Stimulated activated CD8-positive, alpha-beta memory T cell treated with anti-CD3 and anti-CD28 coated beads, Interleukin-15, amount 100 ng/mL, for 4 hours (primary cell): ENCODE results near the gene JAG2.
"Not testable (repeated sequence)": the region's sequence is repeated elsewhere in the genome, so short reads cannot be mapped to it uniquely, and the experiment has no call there.

Experiments used
- DNase-seq, 2 donors: peaks; one replicate each; pipeline ENCODE4 v3.0.0-alpha.2; 2020; ENCODE audit warnings: low read depth in 2 of 2

The JAG2 gene

DNA sequence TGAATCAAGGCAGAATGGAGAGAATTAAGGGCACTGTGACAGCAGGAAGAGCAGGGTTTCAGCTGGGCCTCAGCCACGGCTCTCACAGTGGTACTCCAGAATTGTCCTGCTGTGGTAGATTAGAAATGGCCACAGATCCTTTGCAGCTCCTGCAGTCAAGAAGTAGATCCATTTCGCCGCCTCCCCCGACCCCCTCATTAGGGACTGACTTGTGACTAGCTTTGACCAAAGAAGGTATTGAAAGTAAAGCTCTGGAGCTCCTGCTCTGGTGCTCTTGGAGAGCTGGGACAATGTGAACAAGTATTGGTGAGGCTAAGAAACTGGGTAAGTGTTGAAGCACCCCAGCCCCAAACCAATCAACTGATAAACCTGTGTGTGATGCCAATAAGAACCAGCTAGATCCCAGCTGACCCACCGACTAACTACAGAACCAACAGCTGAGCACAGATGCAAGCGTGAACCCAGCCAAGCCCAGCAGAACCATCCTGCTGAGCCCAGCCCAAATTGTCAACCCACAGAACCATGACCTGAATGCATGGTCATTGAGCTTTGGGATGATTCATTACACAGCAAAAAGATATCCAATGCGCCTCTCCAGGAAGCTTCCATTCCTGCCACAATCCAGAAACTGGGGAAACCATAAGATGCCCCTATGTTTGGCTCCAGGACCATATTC is 50.7 kb downstream of the JAG2 start:
- no peak for DNase-seq

DNA sequence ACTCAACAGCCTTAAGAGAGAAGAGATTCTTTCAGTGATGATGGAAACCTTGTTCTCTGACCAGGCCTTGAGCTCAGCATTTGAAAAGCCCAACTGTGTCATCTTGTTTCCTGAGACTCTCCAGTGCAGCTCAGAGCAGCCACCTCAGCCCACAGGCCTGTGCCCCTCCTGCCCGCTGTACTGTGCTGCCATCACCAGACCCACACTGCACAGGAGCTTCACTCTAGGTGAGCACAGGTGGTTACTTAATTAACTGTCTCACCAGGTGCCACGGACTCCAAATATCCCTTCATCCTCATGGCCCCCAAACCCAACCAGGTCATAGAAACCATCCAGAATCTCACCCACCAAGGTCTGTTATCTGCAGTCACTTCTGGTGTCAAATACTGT is 51.3 kb downstream of the JAG2 start:
- no peak for DNase-seq

DNA sequence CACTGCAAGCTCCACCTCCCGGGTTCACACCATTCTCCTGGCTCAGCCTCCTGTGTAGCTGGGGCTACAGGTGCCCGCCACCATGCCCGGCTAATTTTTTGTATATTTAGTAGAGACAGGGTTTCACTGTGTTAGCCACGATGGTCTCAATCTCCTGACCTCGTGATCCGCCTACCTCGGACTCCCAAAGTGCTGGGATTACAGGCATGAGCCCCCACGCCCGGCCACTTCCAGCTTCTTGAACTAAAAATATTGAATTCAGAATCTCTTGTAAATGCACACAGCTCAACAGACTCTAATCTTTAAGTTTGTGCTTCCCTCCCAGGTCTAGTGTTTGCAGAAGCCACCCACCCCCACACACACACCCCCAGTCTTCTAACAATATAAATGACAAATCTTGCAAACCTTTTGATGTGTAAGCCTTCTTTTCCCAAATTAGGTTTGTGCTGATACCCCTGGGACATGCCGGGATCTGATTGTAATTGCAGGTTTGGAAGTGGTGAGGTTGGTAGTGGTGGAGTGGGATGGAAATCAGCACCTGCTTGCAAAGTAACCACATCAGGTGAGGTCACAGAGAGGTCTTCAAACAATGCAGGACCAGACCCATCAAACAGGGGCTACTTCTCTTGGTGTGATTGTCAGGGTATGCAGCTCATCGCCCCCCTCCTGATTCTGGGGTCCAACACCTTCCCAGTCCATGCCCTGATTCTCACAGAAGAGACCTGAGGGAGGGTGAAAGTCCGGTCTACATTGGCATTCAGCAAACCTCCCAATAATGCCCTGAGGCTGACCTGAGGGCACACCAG is 51.9 kb downstream of the JAG2 start:
- DNase-seq = no peak

GRCh38 chr14:105109243-105109642 is 59.3 kb downstream of the JAG2 start:
- DNase-seq = not testable (repeated sequence)

- no peak for DNase-seq
Measured at GRCh38 chr14:105108516-105108864, 60.1 kb downstream of the JAG2 start.

GRCh38 chr14:105107781-105108515 is 60.6 kb downstream of the JAG2 start:
- DNase-seq = no peak

DNA sequence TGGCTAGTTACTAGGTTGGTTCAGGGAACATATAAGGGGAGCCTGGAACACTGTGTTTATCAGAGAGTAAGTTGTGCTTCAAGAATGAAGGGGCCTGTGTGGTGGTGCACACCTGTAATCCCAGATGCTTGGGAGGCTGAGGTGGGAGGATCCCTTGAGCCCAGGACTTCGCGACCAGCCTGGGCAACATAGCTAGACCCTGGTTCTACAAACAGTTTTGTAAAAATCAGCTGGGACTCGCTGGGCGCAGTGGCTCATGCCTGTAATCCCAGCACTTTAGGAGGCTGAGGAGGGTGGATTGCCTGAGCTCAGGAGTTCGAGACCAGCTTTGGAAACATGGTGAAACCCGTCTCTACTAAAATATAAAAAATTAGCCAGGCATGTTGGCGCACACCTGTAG is 61.2 kb downstream of the JAG2 start:
- no peak for DNase-seq

- DNase-seq = no peak
Measured at GRCh38 chr14:105105158-105105557, 63.4 kb downstream of the JAG2 start.

DNA sequence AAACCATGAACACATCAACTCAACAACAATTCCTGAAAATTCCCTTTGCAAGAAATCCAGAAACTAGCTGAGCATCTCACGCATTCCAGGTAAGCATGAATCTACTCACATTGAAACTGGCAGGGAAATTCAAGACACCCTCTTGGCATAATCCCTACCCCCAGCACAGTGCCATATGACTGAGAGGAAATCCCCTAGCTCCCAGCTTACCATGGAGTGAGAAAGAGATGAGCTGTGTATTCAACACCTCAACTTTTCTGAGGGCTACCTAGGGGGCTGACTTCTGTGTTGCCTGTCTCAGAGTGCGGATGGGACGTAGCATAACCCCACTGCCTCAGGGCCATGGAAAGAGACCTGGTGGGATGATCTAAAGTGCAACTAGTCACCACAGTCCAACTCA is 65.7 kb downstream of the JAG2 start:
- DNase-seq = no peak

GRCh38 chr14:105102361-105102870 is 66.2 kb downstream of the JAG2 start:
- no peak for DNase-seq

- DNase-seq = no peak
Measured at GRCh38 chr14:105100910-105101309, 67.7 kb downstream of the JAG2 start.

- no peak for DNase-seq
Measured at GRCh38 chr14:105099778-105100177, 68.8 kb downstream of the JAG2 start.

- DNase-seq = no peak
Measured at GRCh38 chr14:105098316-105098715, 70.3 kb downstream of the JAG2 start.

GRCh38 chr14:105097794-105098127 is 70.8 kb downstream of the JAG2 start:
- no peak for DNase-seq

DNA sequence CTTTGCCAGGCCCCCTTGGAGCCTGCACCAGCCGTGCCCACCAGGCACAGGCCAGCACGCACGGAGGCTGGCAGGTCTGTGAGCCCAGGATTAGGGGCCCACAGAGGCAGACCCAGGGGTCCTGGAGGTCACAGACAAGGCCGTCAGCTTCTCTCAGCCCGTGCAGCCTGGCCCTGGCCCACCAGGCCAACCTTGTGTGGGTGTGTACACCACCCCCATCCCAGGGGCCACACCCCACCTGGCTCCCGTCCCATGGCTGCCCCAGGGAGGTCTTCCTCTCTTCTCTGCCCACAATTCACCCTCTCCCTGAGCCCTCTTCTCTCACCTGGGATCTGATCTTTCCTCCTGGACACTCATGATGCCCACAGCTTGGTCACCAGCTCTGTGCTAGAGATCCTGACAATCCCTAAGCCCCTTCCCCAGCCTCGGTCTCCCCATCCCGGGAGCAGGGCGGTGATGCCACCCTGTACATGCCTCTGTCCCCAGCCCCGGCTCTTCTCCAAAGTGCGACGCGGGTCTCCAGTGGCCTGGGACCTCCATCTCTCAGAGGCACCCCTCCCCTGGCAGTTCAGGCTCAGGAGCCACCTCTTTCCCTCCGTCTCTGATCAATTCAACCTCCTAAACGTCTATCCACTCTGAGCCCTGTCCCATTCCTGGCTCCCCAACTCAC is 72.2 kb downstream of the JAG2 start:
- no peak for DNase-seq

GRCh38 chr14:105095236-105095805 is 73.3 kb downstream of the JAG2 start:
- no peak for DNase-seq

DNA sequence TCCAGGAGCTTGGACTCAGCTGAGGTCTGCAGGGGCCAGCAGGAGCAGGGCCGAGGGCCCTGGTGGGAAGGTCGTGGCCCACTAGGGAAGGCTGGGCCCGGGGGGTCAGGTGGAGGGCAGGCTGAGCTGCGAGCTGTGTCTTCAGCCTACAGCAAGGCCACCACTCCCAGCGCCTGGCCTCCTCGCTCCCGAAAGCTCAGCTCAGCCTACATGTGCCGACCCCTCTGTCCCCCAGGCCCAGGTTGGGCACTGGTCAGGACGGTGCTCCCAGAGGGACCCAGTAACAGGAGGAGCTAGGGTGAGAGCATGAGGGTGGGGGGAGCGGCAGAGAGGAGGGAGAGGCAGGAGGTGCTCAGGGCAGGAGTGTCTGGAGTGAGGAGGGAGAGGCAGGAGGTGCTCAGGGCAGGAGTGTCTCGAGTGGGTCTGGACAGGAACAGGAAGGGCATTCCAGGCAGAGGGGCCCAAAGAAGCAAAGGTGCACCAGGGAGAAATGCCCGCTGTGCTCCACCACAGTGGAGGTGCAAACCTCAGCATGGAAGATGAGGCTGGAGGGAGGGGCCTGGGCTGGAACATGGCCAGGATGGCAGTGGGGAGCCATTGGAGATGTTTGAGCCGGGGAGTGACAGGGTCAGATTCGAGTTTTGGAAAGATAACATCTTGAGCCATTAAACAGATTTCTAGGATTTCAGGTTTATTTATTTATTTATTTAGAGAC is 74.2 kb downstream of the JAG2 start:
- no peak for DNase-seq

GRCh38 chr14:105093431-105094192 is 75.0 kb downstream of the JAG2 start:
- peak; percentile 41 to 69 for DNase-seq

DNA sequence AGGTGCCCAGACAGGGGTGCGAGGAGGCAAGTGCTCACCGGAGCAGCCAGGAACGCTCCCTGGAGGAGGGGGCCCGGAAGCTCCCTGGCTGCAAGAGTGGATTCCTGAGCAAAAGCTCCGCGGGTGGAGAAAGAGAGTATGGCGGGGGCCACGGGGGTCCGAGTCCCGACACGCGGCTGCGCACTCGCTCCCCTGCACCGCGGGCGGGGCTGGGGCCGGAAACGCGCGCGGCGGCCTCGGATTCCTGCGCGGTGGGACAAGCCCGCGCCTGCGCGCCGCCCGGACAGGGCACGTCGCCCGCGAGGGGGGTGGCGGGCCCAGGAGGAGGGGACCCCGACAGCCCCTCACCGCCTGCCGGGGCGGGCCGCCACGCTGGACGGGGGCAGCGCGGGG is 75.5 kb downstream of the JAG2 start:
- peak in 1 of 2 donors; percentile 46 for DNase-seq
